Adipose tissue (tissue), 3 donors: ENCODE data around the gene TJP1. TPM values are rescaled to one million over a fixed set of nuclear protein-coding genes. Genes with fewer than 3 reads are reported as not detected.

ENCODE experiments used
- H3K27ac ChIP-seq: one replicate; pipeline ENCODE4 v1.5.1; 2013; ENCODE audit warnings: low read depth, low read length
- WGBS, 3 donors: extraction: QIAGEN DNeasy Blood & Tissue Kit; methylation state at CpG; one replicate each; pipeline ENCODE4 v1.1.7; 2013; 5-methylcytosine and 5-hydroxymethylcytosine counted together
- polyA plus RNA-seq, 3 donors: library from polyadenylated mRNA; stranded (reverse); fragments of 200-250 nt; gene quantifications; one replicate each; pipeline ENCODE4 v1.2.3, GENCODE V29; 2013
- donor health status: healthy with polysubstance abuse.
- donor health status: Bipolar disorder and iron deficiency.
- donor health status: healthy.

The TJP1 gene
- 10 to 100 TPM; 15.3 to 23.4 (median 22.7) TPM for polyA plus RNA-seq

GRCh38 chr15:29822100-29822683 is at the start of gene TJP1:
TSS of gene TJP1 (minus strand) at chr15:29822468. CDS start at chr15:29822028, 440 bp downstream.
- WGBS, 3 donors, result 0 to 1% (median 1%) methylated on average over 69 to 78 of the region's 80 CpGs
- H3K27ac ChIP-seq, result peak within 1 kb of the TSS; percentile 88

GRCh38 chr15:29871401-29871800 is 49.1 kb upstream of the TJP1 start:
- no peak overlapping the region for H3K27ac ChIP-seq
- 56 to 77% (median 58%) methylated on average over 19 of the region's 19 CpGs for WGBS, 3 donors

DNA sequence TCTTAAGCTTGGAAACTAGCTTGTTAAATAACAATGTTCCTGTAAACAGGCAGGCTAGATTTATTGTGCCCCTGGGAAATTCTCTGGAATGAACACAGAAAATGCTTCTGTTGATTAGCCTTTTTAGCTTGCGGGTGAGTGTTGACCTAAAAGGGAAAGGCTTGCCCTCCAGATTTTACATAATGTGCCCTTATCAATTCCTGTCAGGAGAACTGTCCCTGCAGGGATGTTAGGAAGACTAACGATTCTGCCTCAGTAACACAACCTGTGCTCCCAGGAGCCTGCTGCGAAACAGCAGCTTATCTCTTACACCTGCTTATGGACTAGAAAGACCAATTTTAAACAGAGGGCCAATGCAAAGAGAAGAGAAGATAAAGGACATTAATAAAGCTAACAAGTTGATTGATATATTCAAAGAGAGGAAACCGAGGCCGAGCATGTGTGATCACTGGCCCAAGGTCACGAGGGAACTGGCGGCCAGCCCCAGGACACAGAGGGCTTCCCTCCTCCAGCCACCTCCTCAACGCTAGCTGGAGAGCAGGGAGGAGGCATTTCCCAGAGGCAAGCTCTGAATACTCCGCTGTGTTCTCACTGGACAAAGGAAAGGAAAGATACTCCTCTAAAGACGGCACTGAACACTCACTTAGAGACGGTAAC is 48.4 kb upstream of the TJP1 start:
- WGBS, 3 donors, result 13 to 30% (median 25%) methylated on average over 11 of the region's 11 CpGs
- no peak overlapping the region for H3K27ac ChIP-seq

DNA sequence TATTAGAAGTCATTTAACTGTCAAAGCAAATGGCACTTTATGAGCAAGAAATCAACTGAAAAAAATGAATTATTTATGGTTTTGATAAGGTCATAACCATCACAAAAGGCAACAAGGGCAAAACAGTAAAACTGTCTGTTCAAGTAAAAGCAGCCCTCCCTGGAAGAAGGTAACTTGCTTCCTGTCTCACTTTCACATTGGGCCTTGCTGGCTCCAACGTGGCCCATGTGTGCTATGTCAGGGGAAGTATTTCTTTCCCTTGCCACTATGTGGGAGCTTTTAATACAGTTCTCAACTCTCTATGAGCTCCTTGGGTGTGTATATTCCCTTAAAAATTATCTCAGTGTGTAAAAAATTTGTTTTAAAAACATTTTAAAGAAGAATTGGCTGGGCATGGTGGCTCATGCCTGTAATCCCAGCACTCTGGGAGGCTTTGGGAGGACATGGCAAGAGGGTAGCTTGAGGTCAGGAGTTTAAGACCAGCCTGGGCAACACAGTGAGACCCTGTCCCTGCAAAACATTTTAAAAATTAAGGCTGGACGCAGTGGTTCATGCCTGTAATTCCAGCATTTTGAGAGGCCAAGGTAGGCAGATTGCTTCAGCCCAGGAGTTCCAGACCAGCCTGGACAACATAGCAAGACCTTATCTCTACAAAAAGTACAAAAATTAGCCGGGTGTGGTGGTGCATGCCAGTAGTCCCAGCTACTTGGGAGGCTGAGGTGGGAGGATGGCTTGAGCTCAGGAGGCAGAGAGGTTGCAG is 45.2 kb upstream of the TJP1 start:
- WGBS, 3 donors, result 72 to 83% (median 75%) methylated on average over 3 of the region's 3 CpGs
- no peak overlapping the region for H3K27ac ChIP-seq

- WGBS, 3 donors, result 83 to 100% (median 96%) methylated on average over 1 of the region's 1 CpG
- H3K27ac ChIP-seq, result no peak overlapping the region
Measured at GRCh38 chr15:29866337-29866736, 44.1 kb upstream of the TJP1 start.

DNA sequence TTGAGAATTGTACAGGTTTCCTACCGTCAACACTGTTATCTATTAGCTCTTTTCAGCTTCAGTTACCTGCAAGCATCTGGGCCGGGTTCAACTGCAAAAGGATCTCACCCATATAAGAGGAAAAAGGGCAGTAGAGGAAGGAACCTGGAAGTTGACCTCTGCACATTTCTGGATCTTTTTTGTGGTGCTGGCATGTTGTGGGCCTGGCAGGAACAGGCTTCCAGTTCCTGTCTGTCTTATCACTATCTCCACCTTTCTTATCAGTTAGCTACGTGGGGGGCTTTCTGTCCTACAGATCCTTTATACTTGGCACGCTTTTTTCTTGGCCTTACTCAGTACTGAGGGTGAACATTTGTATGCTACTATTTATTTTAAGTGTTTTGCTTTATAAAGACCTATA is 42.2 kb upstream of the TJP1 start:
- H3K27ac ChIP-seq, result no peak overlapping the region
- WGBS, 3 donors, result 36 to 59% (median 47%) methylated on average over 4 of the region's 4 CpGs

DNA sequence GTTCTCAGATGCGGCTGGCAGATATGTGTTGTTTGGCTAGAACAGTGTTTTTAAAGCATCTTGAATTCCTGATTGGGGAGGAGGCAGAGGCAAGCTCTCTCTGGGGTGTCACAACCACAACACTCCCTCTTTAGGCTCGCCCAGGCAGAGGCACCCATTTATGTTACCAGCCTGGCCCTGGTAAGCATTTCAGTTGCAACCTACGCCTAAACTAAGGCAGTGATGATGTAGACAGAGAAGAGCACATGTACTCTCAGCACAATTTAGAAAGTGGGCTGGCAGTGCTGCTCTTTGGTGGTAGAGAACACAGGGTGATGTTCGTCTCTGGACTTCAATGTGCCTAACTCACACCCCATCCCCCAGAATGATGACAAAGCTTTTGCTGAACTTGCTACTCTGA is 41.2 kb upstream of the TJP1 start:
- 85 to 91% (median 90%) methylated on average over 4 of the region's 4 CpGs for WGBS, 3 donors
- no peak overlapping the region for H3K27ac ChIP-seq

- H3K27ac ChIP-seq, result no peak overlapping the region
- 72 to 83% (median 83%) methylated on average over 2 of the region's 2 CpGs for WGBS, 3 donors
Measured at GRCh38 chr15:29862271-29862670, 40.0 kb upstream of the TJP1 start.

DNA sequence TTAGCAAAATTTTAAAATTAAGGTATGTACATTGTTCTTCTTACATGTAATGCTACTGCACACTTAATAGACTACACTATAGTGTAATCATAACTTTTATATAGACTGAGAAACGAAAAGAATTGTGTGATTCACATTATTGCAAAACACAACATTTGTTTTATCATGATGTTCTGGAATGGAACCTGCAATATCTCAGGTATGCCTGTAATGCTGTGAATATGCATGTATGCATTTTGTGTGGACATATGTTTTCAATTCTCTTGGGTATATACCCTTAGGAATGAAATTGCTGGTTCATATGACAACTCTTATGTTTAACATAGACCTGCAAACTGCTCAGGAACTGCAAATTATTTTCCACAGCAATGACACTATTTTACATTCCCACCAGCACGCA is 38.6 kb upstream of the TJP1 start:
- WGBS, 3 donors, result 86 to 90% (median 88%) methylated on average over 2 of the region's 2 CpGs
- H3K27ac ChIP-seq, result no peak overlapping the region

- 77 to 89% (median 77%) methylated on average over 4 of the region's 4 CpGs for WGBS, 3 donors
- H3K27ac ChIP-seq, result no peak overlapping the region
Measured at GRCh38 chr15:29859973-29860715, 37.9 kb upstream of the TJP1 start.

DNA sequence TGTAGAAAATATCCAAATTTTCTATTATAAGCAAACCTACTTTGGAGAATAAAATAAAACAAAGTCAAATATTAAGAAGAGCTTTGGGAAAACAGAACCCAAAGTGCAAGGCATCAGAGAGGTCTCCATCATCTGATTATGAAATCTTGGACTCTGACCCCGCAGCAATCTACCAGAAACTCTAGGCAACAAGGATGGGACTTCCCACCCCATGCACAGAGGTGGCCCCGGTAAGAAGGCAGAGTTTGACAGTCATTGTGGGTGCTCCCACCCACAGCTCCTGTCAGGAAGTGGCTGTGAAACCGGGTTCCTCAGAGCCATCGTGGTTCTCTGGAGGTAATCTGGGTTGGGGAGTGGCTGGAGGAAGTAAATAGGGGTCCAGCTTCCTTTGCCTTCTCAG is 37.0 kb upstream of the TJP1 start:
- WGBS, 3 donors, result 49 to 71% (median 53%) methylated on average over 4 of the region's 4 CpGs
- H3K27ac ChIP-seq, result no peak overlapping the region

GRCh38 chr15:29857221-29857789 is 35.0 kb upstream of the TJP1 start:
- no peak overlapping the region for H3K27ac ChIP-seq
- 67 to 84% (median 76%) methylated on average over 5 of the region's 5 CpGs for WGBS, 3 donors

- no peak overlapping the region for H3K27ac ChIP-seq
- 69 to 71% (median 71%) methylated on average over 6 of the region's 6 CpGs for WGBS, 3 donors
Measured at GRCh38 chr15:29854413-29854812, 32.1 kb upstream of the TJP1 start.

DNA sequence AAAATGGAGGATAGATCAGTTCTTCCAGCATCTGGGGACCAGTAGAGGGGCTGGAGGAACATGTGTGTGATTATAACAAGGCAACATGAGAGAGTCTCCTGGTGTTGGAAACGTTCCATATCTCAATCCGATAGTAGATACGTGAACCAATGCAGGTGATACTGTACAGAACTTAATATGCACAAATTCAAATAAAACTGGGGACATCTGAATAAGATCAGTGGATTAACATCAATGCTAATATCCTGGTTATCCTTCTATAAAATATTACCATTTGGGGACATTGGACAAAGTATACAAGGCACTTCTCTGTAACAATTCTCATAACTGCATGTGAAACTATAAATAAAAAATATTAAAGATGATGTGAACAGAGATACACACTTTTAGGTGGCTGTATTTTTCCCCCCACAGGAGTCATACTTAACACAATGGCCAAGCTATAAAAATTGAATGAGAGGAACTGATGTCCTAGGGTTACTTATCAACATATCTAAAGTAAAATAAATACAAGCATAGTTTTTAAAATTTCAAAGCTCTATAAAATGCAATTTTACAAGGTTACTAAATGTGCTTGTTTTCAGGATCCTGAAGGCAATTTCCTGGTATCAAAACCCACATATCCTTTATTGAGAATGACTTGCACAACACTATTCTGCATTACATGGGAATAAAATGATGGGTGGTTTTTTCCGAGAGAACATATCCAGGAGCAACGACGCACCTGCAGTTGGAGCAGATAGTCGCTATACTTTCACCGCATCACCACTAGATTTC is 31.1 kb upstream of the TJP1 start:
- no peak overlapping the region for H3K27ac ChIP-seq
- 73 to 93% (median 89%) methylated on average over 8 of the region's 8 CpGs for WGBS, 3 donors

GRCh38 chr15:29852201-29852600 is 29.9 kb upstream of the TJP1 start:
- no peak overlapping the region for H3K27ac ChIP-seq
- WGBS, 3 donors, result 90 to 94% (median 93%) methylated on average over 3 of the region's 3 CpGs

DNA sequence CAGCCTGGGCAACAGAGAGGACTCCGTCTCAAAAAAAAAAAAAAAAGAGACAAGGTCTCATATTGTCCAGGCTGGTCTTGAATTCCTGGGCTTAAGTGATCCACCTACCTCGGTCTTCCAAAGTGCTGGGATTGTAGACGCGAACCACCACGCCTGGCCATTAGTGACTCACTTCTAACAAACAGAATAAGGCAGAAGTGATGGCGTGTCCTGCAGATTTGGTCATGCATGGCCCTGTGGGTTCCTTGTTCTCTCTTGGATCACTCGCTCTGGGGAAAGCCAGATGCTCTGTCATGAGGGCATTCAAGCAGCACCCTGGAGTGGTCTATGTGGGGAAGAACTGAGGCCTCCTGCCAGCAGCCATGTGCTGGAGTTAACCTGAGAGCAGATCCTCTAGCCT is 27.4 kb upstream of the TJP1 start:
- 95 to 99% (median 97%) methylated on average over 6 to 7 of the region's 7 CpGs for WGBS, 3 donors
- no peak overlapping the region for H3K27ac ChIP-seq

DNA sequence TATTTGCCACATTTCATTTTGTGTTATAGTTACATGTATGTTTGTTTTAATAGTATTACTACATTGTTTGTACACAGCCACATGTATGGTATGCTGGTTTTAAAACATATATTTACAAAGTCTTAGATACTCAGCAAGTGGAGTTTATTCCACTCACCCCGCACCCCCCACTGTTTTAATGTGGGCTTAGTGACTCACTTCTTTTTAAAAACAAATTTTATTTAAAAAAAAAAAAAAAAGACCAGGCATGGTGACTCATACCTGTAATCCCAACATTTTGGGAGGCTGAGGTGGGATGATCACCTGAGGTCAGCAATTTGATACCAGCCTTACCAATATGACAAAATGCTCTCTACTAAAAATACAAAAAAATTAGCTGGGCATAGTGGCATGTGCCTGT is 26.9 kb upstream of the TJP1 start:
- WGBS, 3 donors, result 93 to 97% (median 94%) methylated on average over 1 of the region's 1 CpG
- H3K27ac ChIP-seq, result no peak overlapping the region
